Retina (tissue), 1 donor: ENCODE measurements around the gene CFAP107.

Source experiments
- DNase-seq: peaks from one replicate; pipeline ENCODE4 v3.0.0-alpha.2; 2016

Gene CFAP107

GRCh38 chr1:12745126-12745991, 641 bp upstream of the CFAP107 start:
- DNase-seq, result no peak

GRCh38 chr1:12748778-12749355, 2.9 kb downstream of the CFAP107 start:
- DNase-seq, result no peak

GRCh38 chr1:12754738-12755137, 8.7 kb downstream of the CFAP107 start:
- DNase-seq, result no peak

GRCh38 chr1:12756273-12756672, 10.3 kb downstream of the CFAP107 start:
- DNase-seq, result no peak

- DNase-seq, result no peak
Measured at GRCh38 chr1:12756768-12757413, 10.9 kb downstream of the CFAP107 start.

DNA sequence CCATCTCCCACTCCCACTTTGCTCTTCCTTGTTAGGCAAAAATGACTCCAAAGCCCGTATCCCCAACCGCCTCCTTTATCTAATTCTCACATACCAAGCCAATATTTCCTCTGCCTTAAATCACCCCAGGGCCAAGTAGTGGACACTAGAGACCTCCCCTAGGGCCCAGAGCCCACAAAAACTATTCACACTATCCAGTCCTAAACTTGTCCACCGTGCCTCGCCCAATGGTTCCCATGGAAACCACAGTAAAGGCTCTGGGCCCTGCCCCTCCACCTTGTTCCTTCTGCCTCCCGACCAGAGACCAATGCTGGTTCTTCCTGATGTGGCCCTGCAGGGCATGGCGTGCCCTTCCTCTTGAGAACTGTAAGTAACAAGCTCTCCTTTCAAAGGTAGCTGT, 11.8 kb downstream of the CFAP107 start:
- no peak for DNase-seq

DNA sequence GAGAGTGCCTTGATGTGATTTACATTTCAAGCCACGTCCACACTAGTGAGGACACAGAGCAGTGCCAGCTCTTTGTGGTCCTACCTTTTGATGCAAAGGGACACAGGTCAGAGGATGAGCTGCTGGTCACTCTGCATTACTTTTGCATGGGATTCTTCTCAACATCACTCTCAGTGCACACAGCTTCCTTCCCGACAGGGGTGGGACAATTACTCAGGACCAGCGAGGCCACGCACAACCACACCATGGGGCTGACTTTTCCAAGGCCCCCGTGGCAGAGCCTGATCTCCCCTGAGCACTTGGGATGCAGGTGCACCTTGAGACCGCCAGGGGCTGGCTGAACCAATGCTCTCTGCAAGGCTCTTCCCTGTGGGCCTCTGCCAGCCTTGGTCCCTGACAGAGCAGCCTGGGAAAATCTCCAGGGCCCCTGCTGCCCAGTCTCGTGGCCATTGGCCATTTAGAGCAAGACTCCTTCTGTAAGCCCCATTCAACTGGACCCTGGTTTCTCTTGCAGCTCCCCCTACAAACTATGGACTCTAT, 14.3 kb downstream of the CFAP107 start:
- DNase-seq, result no peak

DNA sequence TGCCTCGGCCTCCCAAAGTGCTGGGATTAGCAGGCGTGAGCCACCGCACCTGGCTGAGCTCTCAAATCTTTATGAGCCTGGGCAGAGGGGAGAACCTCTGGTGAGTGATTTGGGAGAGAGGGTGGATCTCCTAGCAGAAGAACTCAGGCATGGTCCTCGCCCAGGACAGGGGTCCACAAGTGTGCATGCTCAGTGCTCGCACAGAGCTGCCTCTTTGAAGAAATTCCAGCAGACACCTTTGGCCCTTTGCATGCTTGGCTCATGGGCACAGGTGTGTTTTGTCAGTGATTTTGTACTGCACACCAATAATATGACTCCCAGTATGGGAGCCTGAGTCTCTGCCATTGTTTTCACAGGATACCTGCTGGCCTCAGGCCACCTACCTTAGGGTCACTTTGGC, 15.8 kb downstream of the CFAP107 start:
- DNase-seq, result no peak

DNA sequence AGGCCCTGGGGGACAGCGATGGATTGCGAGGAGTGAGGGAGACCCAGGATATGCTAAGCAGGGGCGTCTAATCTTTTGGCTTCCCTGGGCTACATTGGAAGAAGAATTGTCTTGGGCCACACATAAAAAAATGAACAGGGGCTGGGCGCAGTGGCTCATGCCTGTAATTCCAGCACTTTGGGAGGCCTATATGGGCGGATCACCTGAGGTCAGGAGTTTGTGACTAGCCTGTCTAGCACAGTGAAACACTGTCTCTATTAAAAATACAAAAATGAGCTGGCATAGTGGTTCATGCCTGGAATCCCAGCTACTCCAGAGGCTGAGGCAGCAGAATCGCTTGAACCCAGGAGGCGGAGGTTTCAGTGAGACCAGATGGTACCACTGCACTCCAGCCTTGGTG, 16.8 kb downstream of the CFAP107 start:
- no peak for DNase-seq

DNA sequence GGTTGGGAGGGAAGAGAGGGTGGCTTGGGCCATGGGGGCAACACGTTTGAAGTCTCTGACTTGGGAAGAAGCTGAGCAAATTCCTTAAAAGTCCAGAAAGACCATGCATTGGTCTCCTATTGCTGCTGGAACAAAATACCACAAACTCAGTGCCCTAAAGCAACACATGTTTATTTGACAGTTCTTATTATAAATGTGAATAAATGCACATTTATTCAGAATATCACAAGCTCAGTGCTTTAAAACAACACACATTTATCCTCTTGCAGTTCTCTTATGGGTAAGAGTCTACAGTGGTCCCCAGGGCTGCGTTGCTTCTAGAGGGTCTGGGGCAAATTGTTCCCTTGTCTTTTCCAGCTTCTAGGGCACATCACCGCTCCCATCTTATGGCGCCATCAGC, 17.5 kb downstream of the CFAP107 start:
- no peak for DNase-seq

DNA sequence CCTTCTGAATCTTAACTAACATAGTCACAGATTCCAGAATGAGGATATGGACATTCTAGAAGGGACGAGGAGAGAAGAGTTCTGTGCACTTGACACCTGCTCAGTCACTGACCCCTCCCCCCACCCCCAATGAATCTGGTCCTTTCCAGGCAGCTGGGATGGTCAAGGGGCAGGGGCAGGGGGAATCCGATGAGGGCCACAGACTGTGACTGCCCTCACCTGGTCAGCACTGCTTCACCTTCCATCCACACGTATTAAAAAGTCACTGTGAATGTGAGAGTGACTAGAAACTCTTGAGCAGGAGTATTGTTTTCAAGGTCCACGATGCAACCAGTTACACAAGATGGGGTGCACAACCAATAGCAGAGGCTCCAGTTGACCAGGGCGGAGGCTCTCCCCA, 18.0 kb downstream of the CFAP107 start:
- no peak for DNase-seq

DNA sequence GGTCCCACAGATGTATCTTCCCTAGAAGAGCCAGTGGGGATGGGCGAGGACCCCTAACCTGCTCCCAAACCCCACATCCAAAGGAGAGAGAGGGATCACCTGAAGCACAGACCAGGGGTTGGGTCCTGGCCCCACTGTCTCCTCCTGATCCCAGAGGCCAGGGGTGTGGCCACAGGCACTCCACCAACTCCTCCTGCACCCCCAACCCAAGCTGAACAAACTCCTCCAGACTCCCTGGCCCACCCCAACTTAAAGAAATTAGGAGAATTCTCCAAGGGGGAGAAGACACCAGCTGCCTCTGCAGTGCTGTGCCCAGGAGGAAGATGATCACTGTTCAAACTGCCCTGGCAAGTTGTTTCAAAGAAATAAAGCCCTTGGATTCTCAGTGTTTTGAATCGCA, 23.0 kb downstream of the CFAP107 start:
- no peak for DNase-seq

DNA sequence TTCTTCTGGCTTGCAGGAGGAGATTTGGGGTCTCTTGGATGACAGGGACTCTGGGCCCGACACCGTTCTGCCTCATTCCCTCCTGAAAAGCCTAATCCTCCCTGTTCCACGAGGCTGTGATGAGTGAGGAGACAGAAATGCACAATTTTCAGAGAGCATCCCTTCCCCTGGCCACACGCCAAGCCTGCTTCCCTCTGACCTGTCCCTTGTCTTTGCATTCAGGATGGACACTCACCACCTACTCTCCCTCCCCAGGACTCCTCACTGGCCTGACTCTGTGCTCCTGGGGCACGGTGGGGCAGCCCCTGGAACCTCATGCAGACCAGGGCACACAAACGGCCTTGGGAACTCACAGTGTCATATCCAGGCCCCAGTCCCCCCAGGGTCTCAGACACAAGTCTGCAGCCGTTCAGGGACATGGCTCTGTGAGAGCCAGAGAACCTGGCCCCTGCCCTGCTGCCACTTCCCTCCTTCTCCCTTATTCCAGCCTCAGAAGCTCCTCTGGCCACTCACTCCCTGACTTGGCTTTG, 24.0 kb downstream of the CFAP107 start:
- no peak for DNase-seq

DNA sequence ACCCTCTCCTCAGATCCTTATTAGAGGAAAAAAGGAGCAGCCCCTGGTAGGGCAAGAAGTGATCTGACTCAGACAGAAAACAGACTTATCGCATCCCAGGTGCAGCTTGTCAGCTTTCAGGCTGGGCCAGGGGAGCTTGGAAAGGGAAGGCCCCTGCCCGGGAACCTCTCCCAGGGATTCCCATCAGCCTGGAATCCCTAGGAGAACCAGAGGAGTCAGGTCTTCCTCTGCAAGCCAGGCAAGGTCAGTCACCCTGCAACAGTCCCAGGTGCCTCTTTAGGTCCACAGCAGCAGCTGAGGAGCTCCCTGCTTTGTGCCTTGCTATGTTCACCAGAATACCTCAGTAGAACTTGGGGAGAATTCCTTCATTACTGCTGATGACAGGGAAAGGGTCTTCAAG, 24.6 kb downstream of the CFAP107 start:
- DNase-seq, result no peak

DNA sequence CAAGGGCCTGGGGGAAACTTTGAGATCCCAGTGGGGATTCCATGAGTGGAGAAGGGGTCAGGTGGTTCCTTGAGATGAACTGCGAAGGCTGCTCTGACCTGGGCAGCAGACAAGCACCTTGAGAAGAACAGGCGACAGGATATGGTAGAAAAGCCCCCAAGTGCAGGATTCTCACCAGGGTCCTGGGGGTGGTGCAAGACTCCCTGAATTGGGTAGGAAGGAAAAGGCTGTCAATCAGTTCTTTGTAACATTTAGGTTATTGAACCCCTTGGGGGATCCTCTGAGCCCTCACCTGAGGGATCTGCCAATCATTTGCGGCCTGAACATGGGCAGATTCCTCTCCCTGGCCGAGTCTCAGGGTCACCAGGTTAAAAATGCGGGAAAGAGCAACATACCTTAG, 25.2 kb downstream of the CFAP107 start:
- DNase-seq, result no peak

- DNase-seq, result no peak
Measured at GRCh38 chr1:12772520-12772919, 26.5 kb downstream of the CFAP107 start.

DNA sequence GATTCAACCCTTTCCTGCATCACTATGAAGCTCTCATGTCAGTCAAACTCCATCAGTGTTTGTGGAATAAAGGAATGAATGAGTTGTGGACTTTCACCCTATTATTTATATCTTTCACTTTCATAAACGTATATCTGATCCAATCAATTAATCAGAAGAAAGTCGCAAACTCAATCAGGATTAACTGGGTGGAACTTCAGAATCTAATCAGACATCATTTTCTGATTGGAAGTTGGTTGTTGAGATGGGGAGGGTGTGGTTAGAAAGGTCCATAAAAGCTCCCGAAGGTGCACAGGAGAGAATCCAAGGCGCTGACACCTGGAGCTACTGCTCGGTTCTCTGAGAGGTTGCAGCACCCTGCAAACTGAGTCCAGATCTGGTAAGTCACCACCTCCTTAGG, 27.4 kb downstream of the CFAP107 start, which contains the start of gene PRAMEF12:
Gene PRAMEF12 (plus strand): TSS at position 301 of the 400 bp plus-strand sequence. CDS start 1,130 bp downstream, outside the sequence.
- no peak for DNase-seq

DNA sequence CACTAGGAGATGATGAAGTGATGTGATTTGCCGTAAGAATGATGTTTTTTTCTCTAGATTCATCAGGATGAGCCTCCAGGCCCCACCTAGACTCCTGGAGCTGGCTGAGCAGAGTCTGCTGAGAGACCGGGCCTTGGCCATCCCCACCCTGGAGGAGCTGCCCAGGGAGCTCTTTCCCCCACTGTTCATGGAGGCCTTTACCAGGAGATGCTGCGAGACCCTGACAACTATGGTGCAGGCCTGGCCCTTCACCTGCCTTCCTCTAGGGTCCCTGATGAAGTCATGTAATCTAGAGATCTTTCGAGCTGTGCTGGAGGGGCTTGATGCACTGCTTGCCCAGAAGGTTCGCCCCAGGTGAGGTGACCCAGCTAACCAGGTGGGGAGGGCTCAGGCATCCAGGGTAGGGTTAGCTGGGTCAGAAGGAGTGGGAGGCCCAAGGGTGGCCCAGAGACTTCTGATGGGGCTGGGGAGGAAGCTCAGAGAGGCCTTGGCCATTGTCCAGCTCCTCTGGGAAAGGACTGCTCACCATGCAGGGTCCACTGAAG, 28.9 kb downstream of the CFAP107 start:
- DNase-seq, result no peak

GRCh38 chr1:12775443-12775842, 29.4 kb downstream of the CFAP107 start:
- DNase-seq, result no peak

- DNase-seq, result no peak
Measured at GRCh38 chr1:12776801-12777557, 31.0 kb downstream of the CFAP107 start.

DNA sequence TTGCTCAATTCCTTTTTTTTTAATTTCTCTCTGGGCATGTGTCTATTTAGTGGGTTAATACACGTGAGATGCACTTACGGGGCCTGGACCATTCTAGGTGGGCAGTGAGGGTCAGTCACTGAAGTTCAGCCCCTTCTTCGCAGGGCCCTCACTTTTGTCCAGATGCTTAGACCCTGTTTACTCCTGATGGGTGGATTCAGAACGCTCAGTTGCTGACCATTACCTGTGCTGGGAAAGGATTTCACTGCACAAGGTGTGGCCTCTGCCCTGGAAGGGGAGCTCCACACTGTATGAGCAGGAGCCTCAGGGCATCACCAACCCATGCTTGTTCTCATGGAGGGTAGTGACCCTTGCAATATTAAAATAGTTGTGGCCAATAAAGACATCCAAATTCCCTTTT, 32.1 kb downstream of the CFAP107 start:
- DNase-seq, result no peak

- DNase-seq, result no peak
Measured at GRCh38 chr1:12778907-12779306, 32.9 kb downstream of the CFAP107 start.
